Activated T-cell treated with anti-CD3 and anti-CD28 coated beads for 1 hour (primary cell): ENCODE results near the gene ERCC6L.

Experiments
- DNase-seq: peaks from one replicate; pipeline ENCODE4 v3.0.0-alpha.2; 2020; ENCODE audit warnings: low read depth

ERCC6L gene

GRCh38 chrX:72238721-72239475 is at the start of gene ERCC6L:
Gene ERCC6L, minus strand, starts transcription at chrX:72239027. Its CDS starts 116 bp downstream, at chrX:72238911.
- DNase-seq: peak; percentile 71

- no peak for DNase-seq
These were observed 43.5 kb upstream of the ERCC6L start for GRCh38 chrX:72282302-72282701.

GRCh38 chrX:72280321-72280845 is 41.6 kb upstream of the ERCC6L start:
- no peak for DNase-seq

- DNase-seq: no peak
These were observed 37.7 kb upstream of the ERCC6L start for GRCh38 chrX:72276478-72276953.

GRCh38 chrX:72274526-72274925 is 35.7 kb upstream of the ERCC6L start:
- no peak for DNase-seq

GRCh38 chrX:72273718-72274117 is 34.9 kb upstream of the ERCC6L start:
- no peak for DNase-seq

- no peak for DNase-seq
These were observed 34.0 kb upstream of the ERCC6L start for GRCh38 chrX:72272868-72273267.

GRCh38 chrX:72271812-72272211 is 33.0 kb upstream of the ERCC6L start:
- no peak for DNase-seq

- DNase-seq: no peak
These were observed 32.4 kb upstream of the ERCC6L start for GRCh38 chrX:72271091-72271788.

GRCh38 chrX:72270316-72270866 is 31.6 kb upstream of the ERCC6L start:
- no peak for DNase-seq

- DNase-seq: no peak
These were observed 30.9 kb upstream of the ERCC6L start for GRCh38 chrX:72269671-72270251.

GRCh38 chrX:72268597-72269365 is 30.0 kb upstream of the ERCC6L start:
- DNase-seq: no peak

- no peak for DNase-seq
These were observed 26.4 kb upstream of the ERCC6L start for GRCh38 chrX:72265263-72265662.

- no peak for DNase-seq
These were observed 23.2 kb upstream of the ERCC6L start for GRCh38 chrX:72262077-72262476.

GRCh38 chrX:72260448-72260847 is 21.6 kb upstream of the ERCC6L start:
- DNase-seq: no peak

- DNase-seq: no peak
These were observed 19.3 kb upstream of the ERCC6L start for GRCh38 chrX:72258174-72258573.

- DNase-seq: no peak
These were observed 17.0 kb upstream of the ERCC6L start for GRCh38 chrX:72255864-72256263.

- DNase-seq: no peak
These were observed 16.6 kb upstream of the ERCC6L start for GRCh38 chrX:72255445-72255844.

- DNase-seq: no peak
These were observed 16.0 kb upstream of the ERCC6L start for GRCh38 chrX:72254816-72255215.

- DNase-seq: no peak
These were observed 14.9 kb upstream of the ERCC6L start for GRCh38 chrX:72253686-72254085.

GRCh38 chrX:72247206-72247942 is 8.5 kb upstream of the ERCC6L start:
- no peak for DNase-seq
